ENCODE data around the gene GAREM2. TPM values are rescaled to one million over a fixed set of nuclear protein-coding genes. Genes with fewer than 3 reads are reported as not detected.
"Not testable (repeated sequence)": the region's sequence is repeated elsewhere in the genome, so short reads cannot be mapped to it uniquely, and the experiment has no call there.

The GAREM2 gene
- total RNA-seq, 1 donor from 2014 or later, result 4.4 TPM

DNA sequence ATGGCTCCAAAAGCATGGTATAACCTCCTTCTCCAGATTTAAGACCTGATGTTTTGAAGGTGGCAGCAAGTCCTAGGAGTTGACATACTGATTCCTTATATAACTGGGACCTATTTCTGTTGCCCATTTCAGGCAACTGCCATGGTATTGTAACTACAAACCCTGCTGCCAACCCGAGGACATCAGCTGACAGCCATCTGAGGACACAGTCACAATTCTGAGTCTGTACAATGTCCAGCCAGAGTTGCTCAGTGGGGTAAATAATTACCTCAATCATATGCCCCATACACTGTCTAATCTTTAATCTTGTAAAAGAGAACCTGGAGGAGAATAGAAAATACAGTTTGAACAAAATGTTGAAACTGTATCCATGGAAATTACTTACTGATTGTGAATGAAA, 8.7 kb upstream of the GAREM2 start:
- Histone ChIP-seq H3K27me3 (no peaks in the 10 kb centered on the region), H3K9me3 (no peaks in the 10 kb centered on the region), H3K4me3 (no peak overlapping the region), H3K4me1 (no peaks in the 10 kb centered on the region), H3K36me3 (no peaks in the 10 kb centered on the region), H3K27ac (no peak overlapping the region)
- no peak for DNase-seq (ENCODE audit: extremely low spot score in 2 of 2)
- TF ChIP-seq, protein P1, sequence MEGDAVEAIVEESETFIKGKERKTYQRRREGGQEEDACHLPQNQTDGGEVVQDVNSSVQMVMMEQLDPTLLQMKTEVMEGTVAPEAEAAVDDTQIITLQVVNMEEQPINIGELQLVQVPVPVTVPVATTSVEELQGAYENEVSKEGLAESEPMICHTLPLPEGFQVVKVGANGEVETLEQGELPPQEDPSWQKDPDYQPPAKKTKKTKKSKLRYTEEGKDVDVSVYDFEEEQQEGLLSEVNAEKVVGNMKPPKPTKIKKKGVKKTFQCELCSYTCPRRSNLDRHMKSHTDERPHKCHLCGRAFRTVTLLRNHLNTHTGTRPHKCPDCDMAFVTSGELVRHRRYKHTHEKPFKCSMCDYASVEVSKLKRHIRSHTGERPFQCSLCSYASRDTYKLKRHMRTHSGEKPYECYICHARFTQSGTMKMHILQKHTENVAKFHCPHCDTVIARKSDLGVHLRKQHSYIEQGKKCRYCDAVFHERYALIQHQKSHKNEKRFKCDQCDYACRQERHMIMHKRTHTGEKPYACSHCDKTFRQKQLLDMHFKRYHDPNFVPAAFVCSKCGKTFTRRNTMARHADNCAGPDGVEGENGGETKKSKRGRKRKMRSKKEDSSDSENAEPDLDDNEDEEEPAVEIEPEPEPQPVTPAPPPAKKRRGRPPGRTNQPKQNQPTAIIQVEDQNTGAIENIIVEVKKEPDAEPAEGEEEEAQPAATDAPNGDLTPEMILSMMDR (IDR thresholded peaks at IDR 0.05), result no peak
- TF ChIP-seq POLR2AphosphoS5 (IDR thresholded peaks at IDR 0.05; ENCODE audit: insufficient read depth in 1 of 2, low read depth in 1 of 2) (no peak), POLR2A (IDR thresholded peaks at IDR 0.05) (no peak)
- intact Hi-C loops (cut with DNase I), result no loop called here

DNA sequence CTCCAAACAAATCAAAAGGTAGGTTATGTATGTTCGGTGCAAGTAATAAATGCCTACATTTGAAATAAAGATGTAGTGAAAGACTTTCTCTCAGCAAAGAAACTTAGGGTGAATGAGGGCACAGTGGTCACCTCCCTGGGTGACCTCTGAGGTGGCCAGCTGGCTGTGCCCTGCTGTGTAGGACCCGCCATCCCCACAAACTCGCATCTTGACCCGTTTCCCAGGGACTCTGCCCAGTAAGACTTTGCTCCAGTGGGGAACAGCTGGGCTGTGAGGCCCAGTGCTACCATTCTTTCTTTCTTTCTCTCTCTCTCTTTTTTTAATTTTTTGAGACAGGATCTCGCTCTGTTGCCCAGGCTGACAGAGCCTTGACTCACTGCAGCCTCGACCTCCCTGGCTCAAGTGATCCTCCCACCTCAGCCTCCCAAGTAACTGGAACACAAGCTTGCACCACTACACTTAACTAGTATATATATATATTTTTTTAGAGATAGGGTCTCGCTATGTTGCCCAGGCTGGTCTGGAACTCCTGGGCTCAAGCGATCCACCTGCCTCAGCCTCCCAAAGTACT, 8.2 kb upstream of the GAREM2 start:
- Histone ChIP-seq H3K4me3 (no peak overlapping the region), H3K27me3 (no peaks in the 10 kb centered on the region)
- no peak for DNase-seq (ENCODE audit: extremely low spot score in 2 of 2)

DNA sequence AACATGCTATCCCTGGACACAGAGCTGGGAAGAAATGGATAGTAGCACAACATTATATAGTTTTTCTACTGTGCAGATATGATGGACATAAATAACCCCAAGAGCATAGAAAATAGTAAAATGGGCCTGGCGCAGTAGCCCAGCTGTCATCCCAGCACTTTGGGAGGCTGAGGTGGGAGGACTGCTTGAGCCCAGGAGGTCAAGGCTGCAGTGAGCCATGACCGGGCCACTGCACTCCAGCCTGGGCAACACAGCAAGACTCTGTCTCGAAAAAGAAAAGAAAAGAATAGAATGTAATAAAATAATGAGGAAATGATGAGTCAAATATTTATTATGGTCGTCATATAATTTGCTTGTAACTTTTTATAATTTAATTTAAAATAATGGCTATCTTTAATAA, 7.5 kb upstream of the GAREM2 start:
- no peaks in the 10 kb centered on the region for H3K36me3 ChIP-seq
- no peaks in the 10 kb centered on the region for H3K27me3 ChIP-seq
- H3K27ac ChIP-seq, result no peak overlapping the region
- TF ChIP-seq POLR2AphosphoS5 (IDR thresholded peaks at IDR 0.05; ENCODE audit: insufficient read depth in 1 of 2, low read depth in 1 of 2) (no peak), POLR2A (IDR thresholded peaks at IDR 0.05) (no peak)
- TF ChIP-seq, protein P1 (IDR thresholded peaks at IDR 0.05), result no peak
- intact Hi-C loops (cut with DNase I), result no loop called here
- H3K4me3 ChIP-seq, result no peak overlapping the region
- no peak for DNase-seq (ENCODE audit: extremely low spot score in 2 of 2)
- no peaks in the 10 kb centered on the region for H3K9me3 ChIP-seq
- no peaks in the 10 kb centered on the region for H3K4me1 ChIP-seq

More for the DNA sequence above, 8.2 kb upstream of the GAREM2 start:
- no peaks in the 10 kb centered on the region for H3K36me3 ChIP-seq
- TF ChIP-seq, protein P1 (IDR thresholded peaks at IDR 0.05), result no peak
- no peak for TF ChIP-seq POLR2AphosphoS5 (IDR thresholded peaks at IDR 0.05; ENCODE audit: insufficient read depth in 1 of 2, low read depth in 1 of 2)
- no peak for TF ChIP-seq POLR2A (IDR thresholded peaks at IDR 0.05)
- no peak overlapping the region for H3K27ac ChIP-seq
- H3K9me3 ChIP-seq, result no peaks in the 10 kb centered on the region
- no peaks in the 10 kb centered on the region for H3K4me1 ChIP-seq
- intact Hi-C loops (cut with DNase I), result no loop called here

DNA sequence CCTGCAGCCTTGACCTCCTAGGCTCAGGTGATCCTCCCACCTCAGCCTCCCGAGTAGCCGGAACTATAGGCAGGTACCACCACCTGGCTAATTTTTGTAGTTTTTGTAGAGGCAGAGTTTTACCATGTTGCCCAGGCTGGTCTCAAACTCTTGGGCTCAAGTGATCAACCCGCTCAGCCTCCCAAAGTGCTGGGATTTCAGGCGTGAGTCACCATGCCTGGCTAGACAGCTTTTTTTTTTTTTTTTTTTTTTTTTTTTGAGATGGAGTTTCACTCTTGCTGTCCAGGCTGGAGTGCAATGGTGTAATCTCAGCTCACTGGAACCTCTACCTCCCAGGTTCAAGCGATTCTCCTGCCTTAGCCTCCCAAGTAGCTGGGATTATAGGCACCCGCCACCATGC, 6.3 kb upstream of the GAREM2 start:
- H3K4me1 ChIP-seq; H3K27ac ChIP-seq; H3K9me3 ChIP-seq; H3K4me3 ChIP-seq; intact Hi-C loops (cut with DNase I); H3K36me3 ChIP-seq; DNase-seq (ENCODE audit: extremely low spot score in 2 of 2); H3K27me3 ChIP-seq: not testable (repeated sequence)

DNA sequence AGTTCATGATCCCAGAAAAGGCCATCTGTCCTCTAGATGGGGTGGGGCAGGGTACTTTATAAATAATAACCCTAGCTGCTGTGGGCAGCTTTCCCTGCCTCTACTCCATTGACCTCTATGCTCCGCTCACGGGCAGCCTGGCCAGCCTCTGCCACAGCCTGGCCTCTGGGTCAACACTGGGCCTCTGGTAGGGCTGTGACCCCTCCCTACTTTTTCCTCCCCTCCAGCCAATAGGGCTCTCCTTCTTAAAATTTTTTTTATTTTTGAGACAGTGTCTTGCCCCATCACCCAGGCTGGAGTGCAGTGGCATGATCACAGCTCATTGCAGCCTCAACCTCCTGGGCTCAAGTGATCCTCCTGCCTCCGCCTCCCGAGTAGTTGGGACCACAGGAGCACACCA, 4.1 kb upstream of the GAREM2 start:
- Histone ChIP-seq H3K9me3 (no peaks in the 10 kb centered on the region), H3K4me1 (peaks cover 7% of the 10 kb centered on the region), H3K27ac (no peak overlapping the region), H3K27me3 (peaks cover 3% of the 10 kb centered on the region), H3K36me3 (no peaks in the 10 kb centered on the region), H3K4me3 (no peak overlapping the region)
- DNase-seq (ENCODE audit: extremely low spot score in 2 of 2), result no peak
- intact Hi-C loops (cut with DNase I), result no loop called here
- TF ChIP-seq, protein P1 (IDR thresholded peaks at IDR 0.05), result no peak
- TF ChIP-seq POLR2A (IDR thresholded peaks at IDR 0.05), result no peak
- TF ChIP-seq POLR2AphosphoS5 (IDR thresholded peaks at IDR 0.05; ENCODE audit: insufficient read depth in 1 of 2, low read depth in 1 of 2), result no peak
